Measurements from ENCODE around the gene DUSP22. TPM values are rescaled to one million over a fixed set of nuclear protein-coding genes. Genes with fewer than 3 reads are reported as not detected.

The DUSP22 gene
- polyA plus RNA-seq, 1 of the 3 experiments (the other 2 are of a cell fraction) = 6.8 TPM

- H3K4me3 ChIP-seq (ENCODE audit: low read depth in 2 of 2, low read length in 1 of 2) = no peak overlapping the region
Measured at GRCh38 chr6:386688-387266, 94.5 kb downstream of the DUSP22 start.

More at GRCh38 chr6:386688-387266, 94.5 kb downstream of the DUSP22 start:
- Histone ChIP-seq H3K27me3 (ENCODE audit: insufficient read depth) (peaks cover 93% of the 10 kb centered on the region), H3F3A (replicated peaks; ENCODE audit: insufficient read depth) (no peaks in the 10 kb centered on the region), H3K79me2 (ENCODE audit: insufficient read depth) (no peaks in the 10 kb centered on the region), H3K9ac (no peak overlapping the region), H3K4me2 (no peak overlapping the region), H3K36me3 (replicated peaks in 1 of 2; ENCODE audit: control insufficient read depth in 1 of 2, insufficient read depth in 2 of 2, low read length in 1 of 2) (no peaks in the 10 kb centered on the region), H3K4me1 (ENCODE audit: control insufficient read depth in 1 of 2, insufficient read depth in 2 of 2, low read depth in 1 of 2, low read length in 1 of 2) (no peaks in the 10 kb centered on the region), H3K9me2 (no peaks in the 10 kb centered on the region), H3K9me3 (no peaks in the 10 kb centered on the region), H4K20me1 (ENCODE audit: insufficient read depth) (no peaks in the 10 kb centered on the region), H2AFZ (ENCODE audit: low read depth) (no peak overlapping the region), H3K27ac (ENCODE audit: low read depth in 2 of 2, low read length in 1 of 2) (no peak overlapping the region)
- 14% methylated on average over 18 of the region's 18 CpGs for WGBS (ENCODE audit: low lambda C conversion rate)
- DNase-seq = no peak
- TF ChIP-seq USF1 (IDR thresholded peaks at IDR 0.05; ENCODE audit: borderline replicate concordance, low read depth) = no peak
- no peak for TF ChIP-seq CTCF (IDR thresholded peaks at IDR 0.05)
- no peak for TF ChIP-seq POLR2AphosphoS5 (IDR thresholded peaks at IDR 0.05; ENCODE audit: low read depth, low read length)
- no peak for TF ChIP-seq YY1 (IDR thresholded peaks at IDR 0.05; ENCODE audit: low read depth)
- TF ChIP-seq REST (IDR thresholded peaks at IDR 0.05; ENCODE audit: low read depth, low read length) = no peak
- TF ChIP-seq ELF1 (IDR thresholded peaks at IDR 0.05) = no peak
- no peak for TF ChIP-seq GABPA (IDR thresholded peaks at IDR 0.05; ENCODE audit: low read depth)
- TF ChIP-seq EZH2phosphoT487 (IDR thresholded peaks at IDR 0.05; ENCODE audit: borderline replicate concordance, low read depth) = no peak
- no peak for TF ChIP-seq FOXJ3 (CRISPR knock-in tag; IDR thresholded peaks at IDR 0.05)
- no peak for TF ChIP-seq ZBTB33 (IDR thresholded peaks at IDR 0.05; ENCODE audit: borderline replicate concordance, low read depth)
- POLR2A ChIA-PET = no interaction called here
- CTCF ChIA-PET = no interaction called here
